Brain microvascular endothelial cell (primary cell): ENCODE data around the gene TTC23L.

Experiments used
- DNase-seq: peaks from one replicate; pipeline ENCODE4 v3.0.0-alpha.2; 2020
- H3K27ac ChIP-seq: fragments of 250-450 bp; sonication (Bioruptor Pico); 2 replicates; pipeline ENCODE4 v1.5.1; 2020; ENCODE audit warnings: mild to moderate bottlenecking, moderate library complexity
- H3K27me3 ChIP-seq: fragments of 250-450 bp; sonication (Bioruptor Pico); replicated peaks from 2 replicates; pipeline ENCODE4 v1.5.1; 2020; ENCODE audit warnings: mild to moderate bottlenecking
- H3K36me3 ChIP-seq: fragments of 250-450 bp; sonication (Bioruptor Pico); replicated peaks from 2 replicates; pipeline ENCODE4 v1.5.1; 2020; ENCODE audit warnings: mild to moderate bottlenecking
- H3K4me3 ChIP-seq: 2 replicates; pipeline ENCODE4 v1.5.1; 2011; ENCODE audit warnings: low read depth, mild to moderate bottlenecking, control low read depth, low read length, moderate library complexity
- CTCF ChIP-seq: IDR thresholded peaks from 2 replicates; pipeline ENCODE4 v1.5.1; 2011; ENCODE audit warnings: low read depth, mild to moderate bottlenecking, moderate library complexity, low read length, control low read depth, inconsistent platforms; ENCODE audit errors: missing control alignments
- in situ Hi-C: cut with HindIII; loops from 2 replicates; pipeline ENCODE4 v1.10.0; 2017; ENCODE audit warnings: low sequenced_read_pairs, low pct_ligation_motif_present

TTC23L gene

GRCh38 chr5:34924462-34924765 lies 85.5 kb downstream of the TTC23L start:
- H3K36me3 ChIP-seq = peaks cover 31% of the 10 kb centered on the region
- H3K27ac ChIP-seq = no peak overlapping the region
- in situ Hi-C loops = loop anchor here (25.0 kb wide), 1 partner anchor 437 kb away; no protein-coding TSS in a partner anchor
- no peak for DNase-seq
- H3K4me3 ChIP-seq = no peak overlapping the region
- H3K27me3 ChIP-seq = no peaks in the 10 kb centered on the region
- no peak for TF ChIP-seq CTCF

GRCh38 chr5:34926318-34926888 lies 87.4 kb downstream of the TTC23L start:
- Histone ChIP-seq H3K27me3 (no peaks in the 10 kb centered on the region), H3K4me3 (no peak overlapping the region), H3K36me3 (peaks cover 25% of the 10 kb centered on the region), H3K27ac (no peak overlapping the region)
- no peak for DNase-seq
- in situ Hi-C loops = no loop called here
- no peak for TF ChIP-seq CTCF

- DNase-seq = no peak
- no peak for TF ChIP-seq CTCF
Observed at GRCh38 chr5:34927785-34928184, 88.8 kb downstream of the TTC23L start.

GRCh38 chr5:34928267-34928666 lies 89.3 kb downstream of the TTC23L start:
- Histone ChIP-seq H3K27me3 (no peaks in the 10 kb centered on the region), H3K36me3 (peaks cover 15% of the 10 kb centered on the region), H3K27ac (no peak overlapping the region), H3K4me3 (no peak overlapping the region)
- no peak for TF ChIP-seq CTCF
- in situ Hi-C loops = no loop called here
- no peak for DNase-seq

More at GRCh38 chr5:34927785-34928184, 88.8 kb downstream of the TTC23L start:
- in situ Hi-C loops = no loop called here
- H3K4me3 ChIP-seq = no peak overlapping the region
- H3K27me3 ChIP-seq = no peaks in the 10 kb centered on the region
- peaks cover 20% of the 10 kb centered on the region for H3K36me3 ChIP-seq
- H3K27ac ChIP-seq = no peak overlapping the region

- H3K27ac ChIP-seq = peak within 1 kb of the TSS; percentile 66
- DNase-seq = peak; percentile 95
- TF ChIP-seq CTCF = no peak
- peaks cover 14% of the 10 kb centered on the region for H3K36me3 ChIP-seq
- no peaks in the 10 kb centered on the region for H3K27me3 ChIP-seq
- in situ Hi-C loops = no loop called here
- peak within 1 kb of the TSS; percentile 90 for H3K4me3 ChIP-seq
Observed at GRCh38 chr5:34929134-34929719, 90.3 kb downstream of the TTC23L start, which contains the start of gene DNAJC21. DNAJC21 (plus strand) TSS chr5:34929559; CDS start chr5:34929820, 261 bp downstream.
